Ishikawa (cell line): ENCODE results near the gene LETMD1.

Source experiments
- CEBPB ChIP-seq: IDR thresholded peaks from 2 replicates; pipeline ENCODE4 v1.6.1; 2012
- CREB1 ChIP-seq: IDR thresholded peaks from 2 replicates; pipeline ENCODE4 v1.6.1; 2012; ENCODE audit warnings: low read depth
- EGR1 ChIP-seq: IDR thresholded peaks from 2 replicates; pipeline ENCODE4 v1.6.1; 2012
- EP300 ChIP-seq: IDR thresholded peaks from 2 replicates; pipeline ENCODE4 v1.6.1; 2012; ENCODE audit warnings: borderline replicate concordance
- FOXM1 ChIP-seq: IDR thresholded peaks from 2 replicates; pipeline ENCODE4 v1.6.1; 2012; ENCODE audit warnings: low read depth, borderline replicate concordance
- MAX ChIP-seq: IDR thresholded peaks from 2 replicates; pipeline ENCODE4 v1.6.1; 2012
- NFIC ChIP-seq: IDR thresholded peaks from 2 replicates; pipeline ENCODE4 v1.6.1; 2012
- RAD21 ChIP-seq: IDR thresholded peaks from 2 replicates; pipeline ENCODE4 v1.6.1; 2012; ENCODE audit warnings: low read depth
- REST ChIP-seq: IDR thresholded peaks from 2 replicates; pipeline ENCODE4 v1.6.1; 2012; ENCODE audit warnings: low read depth, mild to moderate bottlenecking
- TAF1 ChIP-seq: IDR thresholded peaks from 2 replicates; pipeline ENCODE4 v1.6.1; 2012; ENCODE audit warnings: low read depth, mild to moderate bottlenecking
- TCF12 ChIP-seq: IDR thresholded peaks from 2 replicates; pipeline ENCODE4 v1.6.1; 2012; ENCODE audit warnings: low read depth
- TEAD4 ChIP-seq: IDR thresholded peaks from 2 replicates; pipeline ENCODE4 v1.6.1; 2012
- USF1 ChIP-seq: IDR thresholded peaks from 2 replicates; pipeline ENCODE4 v1.6.1; 2012
- YY1 ChIP-seq: IDR thresholded peaks from 2 replicates; pipeline ENCODE4 v1.6.1; 2012; ENCODE audit warnings: low read depth
- ZBTB7A ChIP-seq: IDR thresholded peaks from 2 replicates; pipeline ENCODE4 v1.6.1; 2012; ENCODE audit warnings: low read depth

LETMD1 gene

DNA sequence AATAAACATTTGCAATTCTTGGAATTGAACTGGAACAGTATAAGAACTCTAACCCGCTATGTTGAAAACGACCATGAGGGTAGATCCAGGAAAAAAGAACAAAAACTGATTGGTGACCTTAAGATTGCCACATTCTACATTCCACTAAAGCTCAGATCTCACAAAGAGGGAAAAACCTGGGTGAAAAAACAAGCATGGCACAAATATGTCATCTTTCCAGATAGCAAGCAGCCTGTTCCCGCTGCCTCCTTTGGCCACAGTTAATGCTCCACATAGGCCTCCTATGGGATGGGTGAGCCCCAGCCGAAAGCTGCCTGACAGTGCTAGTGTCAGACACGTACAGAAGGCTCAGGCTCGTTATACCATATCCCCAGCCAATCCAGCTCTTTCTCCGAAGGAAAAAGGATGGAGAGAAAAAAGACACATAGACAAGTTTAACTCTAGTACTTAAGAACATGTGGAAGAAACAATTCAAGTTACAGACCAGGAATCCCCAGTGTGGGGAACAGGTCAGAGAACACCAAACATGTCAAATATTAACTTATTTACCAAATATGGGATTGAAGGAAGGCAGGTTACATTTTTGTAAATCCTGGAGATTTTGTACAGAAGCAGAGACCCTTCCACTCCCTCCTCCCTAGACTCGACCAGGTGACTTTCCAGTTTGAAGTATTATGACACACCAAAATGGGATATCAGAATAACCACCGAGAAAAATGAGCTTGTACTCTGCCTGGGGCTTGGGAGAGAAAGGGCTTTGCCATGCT, 14.7 kb downstream of the LETMD1 start:
- TF ChIP-seq RAD21 (no peak), FOXM1 (no peak), TAF1 (no peak), REST (no peak), USF1 (no peak), YY1 (no peak), MAX (no peak), ZBTB7A (no peak), NFIC (no peak)

- TF ChIP-seq EP300 (no peak), EGR1 (no peak), ZBTB7A (no peak), FOXM1 (no peak), TAF1 (no peak), MAX (no peak), TEAD4 (no peak), YY1 (no peak), TCF12 (no peak), NFIC (no peak), RAD21 (no peak), CREB1 (no peak), REST (no peak), USF1 (no peak), CEBPB (no peak)
Observed at GRCh38 chr12:51065530-51065929, 17.4 kb downstream of the LETMD1 start.

DNA sequence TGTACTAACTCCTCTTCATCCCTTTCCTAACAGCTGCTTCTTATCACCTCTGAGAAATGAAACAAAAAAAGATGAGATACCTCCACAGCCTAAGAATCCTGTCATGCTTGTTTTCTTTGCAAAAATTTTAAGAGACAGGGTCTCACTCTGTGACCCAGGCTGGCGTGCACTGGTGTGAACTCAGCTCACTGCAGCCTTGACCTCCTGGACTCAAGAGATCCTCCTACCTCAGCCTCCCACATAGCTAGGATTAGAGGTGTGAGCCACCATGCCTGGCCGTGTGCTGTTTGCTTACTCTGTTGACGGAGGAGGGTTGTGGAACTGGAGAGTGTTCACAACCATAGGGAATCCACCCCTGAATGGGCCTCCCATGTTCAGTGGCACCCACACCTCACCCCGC, 19.1 kb downstream of the LETMD1 start:
- TF ChIP-seq FOXM1 (no peak), CEBPB (no peak)

DNA sequence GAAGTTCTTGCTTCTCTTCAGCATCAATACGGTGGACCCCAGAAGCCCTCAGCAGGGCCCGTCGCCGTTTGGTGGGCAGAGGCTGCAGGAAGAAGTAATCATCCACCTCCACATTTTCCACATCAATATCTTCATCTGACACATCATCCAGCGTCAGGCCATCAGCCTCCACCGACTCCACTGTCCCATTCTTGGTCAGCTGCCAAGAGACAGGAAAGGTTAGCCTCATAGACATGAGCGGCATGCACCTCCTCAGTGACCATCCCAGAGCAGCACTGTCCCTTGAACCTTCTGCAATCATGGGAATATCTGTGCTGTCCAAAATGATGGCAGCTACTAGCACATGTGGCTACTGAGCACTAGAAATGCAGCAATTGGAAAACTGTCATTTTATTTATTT, 19.6 kb downstream of the LETMD1 start:
- TF ChIP-seq CEBPB (no peak), ZBTB7A (no peak), CREB1 (no peak), NFIC (no peak), REST (no peak), TEAD4 (no peak), EP300 (no peak), EGR1 (no peak), MAX (no peak), YY1 (no peak), TAF1 (no peak)
